Thoracic aorta (tissue), 2 donors: ENCODE measurements around the gene PRF1. TPM values are rescaled to one million over a fixed set of nuclear protein-coding genes. Genes with fewer than 3 reads are reported as not detected.
A peak's percentile ranks its signal among the peaks of the same experiment; 100 is the strongest.

Experiments
- ATAC-seq: fragments of 150-250 bp; one replicate; pipeline ENCODE4 v1.8.0; 2017; ENCODE audit warnings: low read depth; ENCODE audit not compliant: insufficient number of reproducible peaks, low FRiP score
- DNase-seq: peaks from one replicate; pipeline ENCODE4 v3.0.0-alpha.2; 2020; ENCODE audit warnings: low spot score
- H3K27ac ChIP-seq, 2 donors: fragments of 200-600 bp; sonication (generic); 1 replicate in 1 of 2; 2 replicates in 1 of 2; pipeline ENCODE4 v1.5.1; 2016; ENCODE audit warnings: mild to moderate bottlenecking in 2 of 2, moderate library complexity in 2 of 2
- H3K27me3 ChIP-seq: fragments of 200-600 bp; sonication (generic); replicated peaks from 2 replicates; pipeline ENCODE4 v1.6.0; 2016; ENCODE audit warnings: mild to moderate bottlenecking; ENCODE audit not compliant: insufficient read depth
- H3K36me3 ChIP-seq: fragments of 200-600 bp; sonication (generic); one replicate; pipeline ENCODE4 v1.5.1; 2016
- H3K4me1 ChIP-seq, 2 donors: fragments of 200-600 bp; sonication (generic); 1 replicate in 1 of 2; 2 replicates in 1 of 2; pipeline versions ENCODE4 v1.5.1 to v1.6.0; 2016; ENCODE audit warnings: low read depth in 2 of 2, mild to moderate bottlenecking in 1 of 2; ENCODE audit not compliant: control insufficient read depth in 1 of 2
- H3K4me3 ChIP-seq: fragments of 200-600 bp; sonication (generic); 2 replicates; pipeline ENCODE4 v1.5.1; 2016; ENCODE audit warnings: mild to moderate bottlenecking
- H3K9me3 ChIP-seq: fragments of 200-600 bp; sonication (generic); 2 replicates; pipeline ENCODE4 v1.5.1; 2016
- total RNA-seq, 2 donors: library from RNA; depleted of rRNA; stranded (reverse); fragments of >200 nt; gene quantifications; one replicate each; pipeline versions ENCODE4 v1.1.0 to v1.2.3, GENCODE V29; 2016
- TF ChIP-seq, protein P1 (sequence below): fragments of 200-600 bp; sonication (generic); IDR thresholded peaks from one replicate; pipeline ENCODE4 v1.5.1; 2019; ENCODE audit warnings: antibody characterized with exemption

PRF1 gene
- total RNA-seq, 2 donors from 2014 or later: 3.7 to 5.4 TPM

DNA sequence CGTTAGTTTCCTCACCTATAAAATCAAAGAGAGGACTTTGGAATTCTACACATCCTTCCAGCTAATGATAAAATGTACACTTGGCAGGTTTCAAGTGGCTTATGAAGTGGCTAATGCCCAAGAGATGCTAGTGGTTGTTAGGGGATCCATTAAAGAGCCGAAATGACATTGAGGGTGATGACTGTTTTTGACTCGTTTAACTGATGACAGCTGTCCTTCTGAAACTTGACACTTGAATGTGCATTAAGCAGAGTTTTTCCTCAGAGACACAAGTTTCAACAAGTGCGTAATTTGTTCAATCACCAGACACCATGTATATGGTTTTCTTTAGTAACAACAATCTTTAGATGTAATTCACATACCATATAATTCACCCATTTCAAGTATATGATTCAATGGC lies 1.6 kb upstream of the PRF1 start:
- H3K27ac ChIP-seq: no peak overlapping the region
- no peaks in the 10 kb centered on the region for H3K36me3 ChIP-seq
- no peaks in the 10 kb centered on the region for H3K4me1 ChIP-seq
- H3K27me3 ChIP-seq: no peaks in the 10 kb centered on the region
- TF ChIP-seq, protein P1, sequence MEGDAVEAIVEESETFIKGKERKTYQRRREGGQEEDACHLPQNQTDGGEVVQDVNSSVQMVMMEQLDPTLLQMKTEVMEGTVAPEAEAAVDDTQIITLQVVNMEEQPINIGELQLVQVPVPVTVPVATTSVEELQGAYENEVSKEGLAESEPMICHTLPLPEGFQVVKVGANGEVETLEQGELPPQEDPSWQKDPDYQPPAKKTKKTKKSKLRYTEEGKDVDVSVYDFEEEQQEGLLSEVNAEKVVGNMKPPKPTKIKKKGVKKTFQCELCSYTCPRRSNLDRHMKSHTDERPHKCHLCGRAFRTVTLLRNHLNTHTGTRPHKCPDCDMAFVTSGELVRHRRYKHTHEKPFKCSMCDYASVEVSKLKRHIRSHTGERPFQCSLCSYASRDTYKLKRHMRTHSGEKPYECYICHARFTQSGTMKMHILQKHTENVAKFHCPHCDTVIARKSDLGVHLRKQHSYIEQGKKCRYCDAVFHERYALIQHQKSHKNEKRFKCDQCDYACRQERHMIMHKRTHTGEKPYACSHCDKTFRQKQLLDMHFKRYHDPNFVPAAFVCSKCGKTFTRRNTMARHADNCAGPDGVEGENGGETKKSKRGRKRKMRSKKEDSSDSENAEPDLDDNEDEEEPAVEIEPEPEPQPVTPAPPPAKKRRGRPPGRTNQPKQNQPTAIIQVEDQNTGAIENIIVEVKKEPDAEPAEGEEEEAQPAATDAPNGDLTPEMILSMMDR: no peak
- H3K4me3 ChIP-seq: no peak overlapping the region
- ATAC-seq (no peak), DNase-seq (no peak)
- no peaks in the 10 kb centered on the region for H3K9me3 ChIP-seq

- Histone ChIP-seq H3K9me3 (no peaks in the 10 kb centered on the region), H3K36me3 (no peaks in the 10 kb centered on the region), H3K27me3 (no peaks in the 10 kb centered on the region), H3K27ac (no peak overlapping the region), H3K4me1 (no peaks in the 10 kb centered on the region), H3K4me3 (no peak overlapping the region)
- ATAC-seq: no peak
- TF ChIP-seq, protein P1: no peak
- no peak for DNase-seq
These were observed 884 bp upstream of the PRF1 start for GRCh38 chr10:70603449-70603801.

GRCh38 chr10:70601746-70602145 lies 795 bp downstream of the PRF1 start:
- TF ChIP-seq, protein P1: no peak
- Histone ChIP-seq H3K4me1 (no peaks in the 10 kb centered on the region), H3K27ac (no peak overlapping the region), H3K27me3 (no peaks in the 10 kb centered on the region), H3K9me3 (no peaks in the 10 kb centered on the region), H3K36me3 (no peaks in the 10 kb centered on the region), H3K4me3 (peak overlapping the region; percentile 42)
- no peak for DNase-seq
- ATAC-seq: no peak

GRCh38 chr10:70600512-70601395 lies 1.8 kb downstream of the PRF1 start:
- Histone ChIP-seq H3K36me3 (no peaks in the 10 kb centered on the region), H3K4me1 (no peaks in the 10 kb centered on the region), H3K4me3 (no peak overlapping the region), H3K27ac (no peak overlapping the region), H3K27me3 (no peaks in the 10 kb centered on the region), H3K9me3 (no peaks in the 10 kb centered on the region)
- DNase-seq: no peak
- ATAC-seq: no peak
- TF ChIP-seq, protein P1: no peak

DNA sequence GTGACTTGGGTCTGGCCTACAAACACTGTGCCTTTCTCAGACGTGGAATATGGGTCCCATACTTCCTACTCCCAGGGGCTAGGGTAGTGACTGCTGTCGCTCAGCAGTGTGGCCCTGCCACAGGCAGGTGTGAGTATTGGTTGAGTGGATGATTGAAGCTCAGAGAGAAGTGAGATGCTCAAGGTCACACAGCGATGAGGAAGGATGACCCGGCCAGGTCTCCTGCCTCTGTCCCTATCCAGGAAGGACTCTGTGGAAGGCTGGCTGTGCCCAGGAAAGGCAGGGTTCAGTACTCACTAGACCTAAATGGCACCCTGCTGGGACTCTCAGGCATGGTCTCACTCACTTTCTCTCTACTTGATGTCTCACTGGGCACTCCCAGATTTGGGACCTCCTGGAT lies 2.8 kb downstream of the PRF1 start:
- TF ChIP-seq, protein P1: no peak
- ATAC-seq: no peak
- H3K4me3 ChIP-seq: no peak overlapping the region
- H3K27ac ChIP-seq: no peak overlapping the region
- H3K27me3 ChIP-seq: no peaks in the 10 kb centered on the region
- no peaks in the 10 kb centered on the region for H3K36me3 ChIP-seq
- H3K4me1 ChIP-seq: no peaks in the 10 kb centered on the region
- no peaks in the 10 kb centered on the region for H3K9me3 ChIP-seq
- DNase-seq: no peak
